ENCODE results near the gene ARMC6. TPM values are rescaled to one million over a fixed set of nuclear protein-coding genes. Genes with fewer than 3 reads are reported as not detected.

The ARMC6 gene
- total RNA-seq, 1 experiment from 2014 or later: 66.5 TPM

GRCh38 chr19:19068659-19069654 lies 35.6 kb downstream of the ARMC6 start:
- H2AFZ ChIP-seq (ENCODE audit: low read length): no peak overlapping the region
- H3K4me1 ChIP-seq (ENCODE audit: insufficient read depth, low read length): peaks cover 3% of the 10 kb centered on the region; the same call in 1 of the 2 replicates
- H3K23ac ChIP-seq (ENCODE audit: insufficient read length, low read depth, low read length): no peak overlapping the region
- no peaks in the 10 kb centered on the region for H3K9me3 Mint-ChIP-seq
- no peak overlapping the region for H3K18ac ChIP-seq (ENCODE audit: insufficient read length, low read depth, low read length)
- no peak overlapping the region for H3K27ac Mint-ChIP-seq
- no peak overlapping the region for H4K8ac ChIP-seq (replicated peaks; ENCODE audit: insufficient read length, low read depth, low read length)
- peaks cover 10 to 11% of the 10 kb centered on the region in 2 experiments for H3K4me1 Mint-ChIP-seq
- no peak overlapping the region for H2BK20ac ChIP-seq (ENCODE audit: low read depth, low read length, poor library complexity, severe bottlenecking)
- no peak overlapping the region for H4K91ac ChIP-seq (ENCODE audit: insufficient read length, low read depth, low read length)
- H2BK120ac ChIP-seq (ENCODE audit: low read depth, low read length, poor library complexity, severe bottlenecking): no peak overlapping the region
- no peak overlapping the region for H3K4me3 Mint-ChIP-seq
- H3K9ac ChIP-seq (ENCODE audit: extremely low read depth, insufficient read length, low read length): no peak overlapping the region
- no peak overlapping the region for H3K4me2 ChIP-seq (ENCODE audit: insufficient read depth, insufficient read length, low read length)
- no peak for DNase-seq
- no peak overlapping the region for H2BK12ac ChIP-seq (ENCODE audit: insufficient read length, low read depth, low read length)
- no peaks in the 10 kb centered on the region for H3K79me1 ChIP-seq (ENCODE audit: insufficient read depth, low read depth, low read length, poor library complexity, severe bottlenecking)
- H3K56ac ChIP-seq (ENCODE audit: insufficient read length, low read depth, low read length): no peak overlapping the region
- H3K27me3 Mint-ChIP-seq (ENCODE audit: low read depth): peaks cover 87% of the 10 kb centered on the region
- H3K27me3 ChIP-seq (ENCODE audit: insufficient read depth, low read length): peaks cover 11% of the 10 kb centered on the region; the same call in 1 of the 2 replicates
- H3K27ac ChIP-seq (ENCODE audit: insufficient read length, low read depth, low read length): no peak overlapping the region
- H3K36me3 Mint-ChIP-seq (ENCODE audit: insufficient read depth in 1 of 3, low read depth in 3 of 3): no peaks in the 10 kb centered on the region
- H4K5ac ChIP-seq (ENCODE audit: insufficient read length, low read depth, low read length): no peak overlapping the region
- no peaks in the 10 kb centered on the region for H4K20me1 ChIP-seq (ENCODE audit: control insufficient read depth, insufficient read depth, insufficient read length)
- WGBS (ENCODE audit: extremely low coverage, insufficient read length, low lambda C conversion rate): no CpG with 5 or more reads among the region's 11 CpGs
- H3K14ac ChIP-seq (ENCODE audit: insufficient read depth, low read length): no peak overlapping the region
- no peaks in the 10 kb centered on the region for H3K79me2 ChIP-seq (ENCODE audit: insufficient read depth, low read length)
- no peaks in the 10 kb centered on the region for H3K23me2 ChIP-seq (ENCODE audit: insufficient read length, low read depth, low read length, poor library complexity, severe bottlenecking)
- no peak overlapping the region for H2AK5ac ChIP-seq (ENCODE audit: insufficient read length, low read length)
- no peak for TF ChIP-seq CTCF (conservative IDR thresholded peaks at IDR 0.05)
- no peak overlapping the region for H3K4ac ChIP-seq (ENCODE audit: low read depth, low read length)
- no peaks in the 10 kb centered on the region for H3K9me3 ChIP-seq (ENCODE audit: control insufficient read depth, low read depth, low read length)
- no peak overlapping the region for H2BK5ac ChIP-seq (ENCODE audit: insufficient read length, low read length)
- H3T11ph ChIP-seq (ENCODE audit: low read length): no peak overlapping the region
- no peak overlapping the region for H2BK15ac ChIP-seq (ENCODE audit: low read depth, low read length)
